B cell (primary cell): ENCODE measurements around the gene TFAP2A. TPM values are rescaled to one million over a fixed set of nuclear protein-coding genes. Genes with fewer than 3 reads are reported as not detected.

Source experiments
- ATAC-seq: fragments of 200-7000 bp; cut with Tn5 transposase; one replicate; pipeline ENCODE4 v1.10.0; 2021; ENCODE audit warnings: low read depth, mild to moderate bottlenecking, moderate number of reproducible peaks, moderate library complexity
- CTCF ChIA-PET: fragments of 350-600 bp; sonication (Branson Sonifier 250); formaldehyde crosslinking; loops from one replicate; lab custom pipeline; 2021; ENCODE audit warnings: antibody characterized with exemption, inconsistent platforms; lab: Charles Lee
- POLR2A ChIA-PET: fragments of 350-600 bp; sonication (Branson Sonifier 250); formaldehyde crosslinking; loops from one replicate; lab custom pipeline; 2021; ENCODE audit warnings: antibody characterized with exemption; lab: Charles Lee
- DNase-seq: peaks from one replicate; pipeline ENCODE4 v3.0.0; 2013
- H2AFZ ChIP-seq: 2 replicates; pipeline ENCODE4 v1.6.1; 2012; ENCODE audit warnings: mild to moderate bottlenecking, low read depth, low read length; ENCODE audit not compliant: insufficient read depth, poor library complexity, severe bottlenecking
- H3K27ac ChIP-seq, 2 donors: 1 replicate in 1 of 2; 2 replicates in 1 of 2; pipeline ENCODE4 v1.5.1; 2012 to 2013; ENCODE audit warnings: low read length in 2 of 2, mild to moderate bottlenecking in 2 of 2, moderate library complexity in 1 of 2
- H3K27me3 ChIP-seq, 4 experiments: fragments of 200-600 bp in 1 of 4; sonication (generic) in 1 of 4; replicated peaks in 1 of 4; 1 replicate in 2 of 4; 2 replicates in 2 of 4; pipeline versions ENCODE4 v1.6.1 to v1.7.0; 2013 to 2016; ENCODE audit warnings: low read length in 3 of 4, mild to moderate bottlenecking in 2 of 4, mixed read lengths in 1 of 4, moderate library complexity in 1 of 4; ENCODE audit not compliant: insufficient read depth in 4 of 4, control insufficient read depth in 3 of 4; ENCODE audit errors: control extremely low read depth in 1 of 4
- H3K36me3 ChIP-seq, 2 experiments: replicated peaks in 1 of 2; 1 replicate in 1 of 2; 2 replicates in 1 of 2; pipeline versions ENCODE4 v1.6.1 to v1.7.1; 2013; ENCODE audit warnings: low read length in 1 of 2; ENCODE audit not compliant: insufficient read depth in 2 of 2, control insufficient read depth in 1 of 2; ENCODE audit errors: control extremely low read depth in 1 of 2, extremely low read depth in 1 of 2
- H3K4me1 ChIP-seq, 2 donors: fragments of 200-600 bp in 1 of 2; sonication (generic) in 1 of 2; 1 replicate in 1 of 2; 2 replicates in 1 of 2; pipeline versions ENCODE4 v1.5.1 to v1.6.1; 2013 to 2017; ENCODE audit warnings: low read length in 2 of 2; ENCODE audit not compliant: control insufficient read depth in 2 of 2, insufficient read depth in 2 of 2
- H3K4me2 ChIP-seq: replicated peaks from 2 replicates; pipeline ENCODE3; 2012; ENCODE audit warnings: mild to moderate bottlenecking, low read depth, low read length; ENCODE audit not compliant: poor library complexity, severe bottlenecking
- H3K4me3 ChIP-seq, 5 experiments: fragments of 200-600 bp in 1 of 5; sonication (generic) in 1 of 5; 1 replicate in 3 of 5; 2 replicates in 2 of 5; pipeline versions ENCODE4 v1.5.1 to v1.7.0; 2011 to 2016; ENCODE audit warnings: low read length in 4 of 5, mild to moderate bottlenecking in 4 of 5, low read depth in 2 of 5, control low read depth in 1 of 5, moderate library complexity in 1 of 5; ENCODE audit not compliant: insufficient read depth in 1 of 5; ENCODE audit errors: control extremely low read depth in 1 of 5, extremely low read depth in 1 of 5
- H3K79me2 ChIP-seq: fragments of 200-600 bp; sonication (generic); one replicate; pipeline ENCODE4 v1.6.0; 2016; ENCODE audit warnings: low read length; ENCODE audit not compliant: control insufficient read depth, insufficient read depth
- H3K9ac ChIP-seq: fragments of 200-600 bp; sonication (generic); 2 replicates; pipeline ENCODE4 v1.6.1; 2017; ENCODE audit warnings: mild to moderate bottlenecking, low read length, moderate library complexity
- H3K9me3 ChIP-seq, 3 donors: one replicate each; pipeline versions ENCODE4 v1.6.1 to v1.7.1; 2013; ENCODE audit warnings: low read length in 2 of 3; ENCODE audit not compliant: control insufficient read depth in 2 of 3, insufficient read depth in 1 of 3; ENCODE audit errors: control extremely low read depth in 1 of 3
- H4K20me1 ChIP-seq: 2 replicates; pipeline ENCODE4 v1.6.0; 2012; ENCODE audit warnings: mild to moderate bottlenecking, low read length; ENCODE audit not compliant: insufficient read depth, control insufficient read depth, poor library complexity, severe bottlenecking
- H3K27ac Mint-ChIP-seq: one replicate; pipeline ENCODE4 v1.8.0; 2021; ENCODE audit warnings: mixed read lengths
- H3K27me3 Mint-ChIP-seq: one replicate; pipeline ENCODE4 v1.8.0; 2021; ENCODE audit warnings: mixed read lengths
- H3K4me1 Mint-ChIP-seq: one replicate; pipeline ENCODE4 v1.8.0; 2021; ENCODE audit warnings: mixed read lengths
- H3K4me3 Mint-ChIP-seq: one replicate; pipeline ENCODE4 v1.8.0; 2021; ENCODE audit warnings: mixed read lengths
- H3K9me3 Mint-ChIP-seq: one replicate; pipeline ENCODE4 v1.8.0; 2022; ENCODE audit warnings: mixed read lengths; ENCODE audit not compliant: insufficient read depth
- EZH2 ChIP-seq: IDR thresholded peaks from 2 replicates; pipeline ENCODE4 v1.6.1; 2012; ENCODE audit warnings: borderline replicate concordance, low read depth, mild to moderate bottlenecking, moderate library complexity, low read length; ENCODE audit not compliant: insufficient read depth, poor library complexity, severe bottlenecking
- WGBS: methylation state at CpG from one replicate; pipeline ENCODE4 v1.1.5; 2013; ENCODE audit warnings: missing lambda C conversion rate; ENCODE audit not compliant: insufficient coverage; 5-methylcytosine and 5-hydroxymethylcytosine counted together
- intact Hi-C: fragments of 100-400 bp; cut with micrococcal nuclease; formaldehyde crosslinking; loops from one replicate; pipeline ENCODE4 v1.10.0; 2022
- polyA plus RNA-seq: library from polyadenylated mRNA; depleted of rRNA; stranded (reverse); fragments of >200 nt; gene quantifications from 2 replicates; pipeline ENCODE4 v1.2.3, GENCODE V29; 2012
- total RNA-seq, 2 donors: library from RNA; stranded (reverse); fragments of 120-200 nt in 1 of 2; gene quantifications; 1 replicate in 1 of 2; 2 replicates in 1 of 2; pipeline versions ENCODE4 v1.2.3 to v1.2.4, GENCODE V29; 2013 to 2022
- TF ChIP-seq, protein P1 (sequence below): fragments of 200-600 bp; IDR thresholded peaks from one replicate; pipeline ENCODE4 v1.8.0; 2022; ENCODE audit warnings: antibody characterized with exemption, mild to moderate bottlenecking

TFAP2A gene
- total and polyA plus RNA-seq, 2 donors (not counting 1 experiment from before 2014, with no cell fraction given), result not detected

DNA sequence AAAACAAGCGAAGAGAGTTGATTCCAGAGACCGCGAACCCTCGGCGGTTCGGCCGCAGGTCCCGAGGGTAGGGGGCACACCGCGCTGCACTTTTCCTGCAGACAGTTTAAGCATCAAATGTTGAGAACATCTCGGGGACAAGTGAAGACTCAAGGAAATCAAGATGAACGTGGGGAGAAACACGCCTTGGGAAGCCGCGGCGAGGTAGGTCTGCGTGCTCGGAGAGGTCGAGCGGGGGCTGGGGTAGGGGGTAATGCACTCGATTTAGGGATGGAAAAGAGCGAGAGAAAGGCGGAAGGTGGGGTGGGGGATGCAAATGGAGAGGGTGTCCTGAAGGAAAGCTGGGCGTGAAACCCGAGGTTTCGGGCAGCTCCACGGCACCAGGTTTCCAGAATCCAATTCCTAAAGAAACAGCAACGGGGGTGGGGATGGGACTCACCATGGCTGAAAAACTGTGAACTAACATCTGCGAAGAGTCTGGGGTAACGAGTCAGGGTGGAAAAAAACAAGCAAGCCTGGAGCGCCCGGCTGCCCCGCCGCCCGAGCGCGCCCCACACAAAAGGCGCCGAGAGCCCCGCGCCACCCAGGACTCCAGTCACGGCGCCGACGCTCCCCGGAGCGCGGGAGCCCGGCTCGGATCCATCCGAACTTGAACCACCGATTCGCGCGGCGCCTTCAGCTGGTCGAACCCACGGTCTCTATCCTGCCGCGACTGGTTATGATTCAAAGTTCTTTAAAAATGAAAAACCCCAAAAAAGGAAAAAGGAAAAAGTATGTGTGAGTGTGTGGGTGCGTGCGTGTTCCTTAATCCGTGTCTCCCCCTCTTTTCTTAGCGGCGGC, 3.5 kb downstream of the TFAP2A start:
- intact Hi-C loops, result loop anchor here (2.0 kb wide), 1 partner anchor 17 kb away; no protein-coding TSS in a partner anchor
- Histone ChIP-seq H2AFZ (peak overlapping the region; percentile 86), H3K4me3 (peak overlapping the region; percentile 44 to 86 (median 70)), H3K4me1 (peaks cover 29 to 37% of the 10 kb centered on the region in 2 donors), H3K9ac (peak overlapping the region; percentile 80), H3K27ac (no peak overlapping the region), H3K36me3 (no peaks in the 10 kb centered on the region), H3K4me2 (peak overlapping the region; percentile 95), H4K20me1 (no peaks in the 10 kb centered on the region), H3K27me3 (peaks cover 2 to 84% (median 70%) of the 10 kb centered on the region in 4 experiments), H3K79me2 (no peaks in the 10 kb centered on the region), H3K9me3 (peaks cover 7 to 60% (median 38%) of the 10 kb centered on the region in 3 donors)
- TF ChIP-seq, protein P1, sequence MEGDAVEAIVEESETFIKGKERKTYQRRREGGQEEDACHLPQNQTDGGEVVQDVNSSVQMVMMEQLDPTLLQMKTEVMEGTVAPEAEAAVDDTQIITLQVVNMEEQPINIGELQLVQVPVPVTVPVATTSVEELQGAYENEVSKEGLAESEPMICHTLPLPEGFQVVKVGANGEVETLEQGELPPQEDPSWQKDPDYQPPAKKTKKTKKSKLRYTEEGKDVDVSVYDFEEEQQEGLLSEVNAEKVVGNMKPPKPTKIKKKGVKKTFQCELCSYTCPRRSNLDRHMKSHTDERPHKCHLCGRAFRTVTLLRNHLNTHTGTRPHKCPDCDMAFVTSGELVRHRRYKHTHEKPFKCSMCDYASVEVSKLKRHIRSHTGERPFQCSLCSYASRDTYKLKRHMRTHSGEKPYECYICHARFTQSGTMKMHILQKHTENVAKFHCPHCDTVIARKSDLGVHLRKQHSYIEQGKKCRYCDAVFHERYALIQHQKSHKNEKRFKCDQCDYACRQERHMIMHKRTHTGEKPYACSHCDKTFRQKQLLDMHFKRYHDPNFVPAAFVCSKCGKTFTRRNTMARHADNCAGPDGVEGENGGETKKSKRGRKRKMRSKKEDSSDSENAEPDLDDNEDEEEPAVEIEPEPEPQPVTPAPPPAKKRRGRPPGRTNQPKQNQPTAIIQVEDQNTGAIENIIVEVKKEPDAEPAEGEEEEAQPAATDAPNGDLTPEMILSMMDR, result no peak
- no peak for TF ChIP-seq EZH2
- Mint-ChIP-seq H3K4me3 (peak overlapping the region; percentile 96), H3K27ac (peak overlapping the region; percentile 65), H3K9me3 (peaks cover 13% of the 10 kb centered on the region), H3K4me1 (peaks cover 27% of the 10 kb centered on the region), H3K27me3 (peaks cover 82% of the 10 kb centered on the region)
- 12% methylated on average over 47 of the region's 65 CpGs for WGBS
- DNase-seq (peak; percentile 26), ATAC-seq (peak; percentile 11)
- ChIA-PET CTCF (no interaction called here), POLR2A (interaction anchor here (0.5 kb wide), 1 partner anchor 28 kb away, joined by 6 read pairs; no protein-coding TSS in a partner anchor)
